ENCODE measurements around the gene YIF1A. TPM values are rescaled to one million over a fixed set of nuclear protein-coding genes. Genes with fewer than 3 reads are reported as not detected.
"Not testable (repeated sequence)": the region's sequence is repeated elsewhere in the genome, so short reads cannot be mapped to it uniquely, and the experiment has no call there.

The YIF1A gene
- total and polyA plus RNA-seq, 2 of the 4 experiments (the other 2 are of a cell fraction), result 128 to 207 TPM

DNA sequence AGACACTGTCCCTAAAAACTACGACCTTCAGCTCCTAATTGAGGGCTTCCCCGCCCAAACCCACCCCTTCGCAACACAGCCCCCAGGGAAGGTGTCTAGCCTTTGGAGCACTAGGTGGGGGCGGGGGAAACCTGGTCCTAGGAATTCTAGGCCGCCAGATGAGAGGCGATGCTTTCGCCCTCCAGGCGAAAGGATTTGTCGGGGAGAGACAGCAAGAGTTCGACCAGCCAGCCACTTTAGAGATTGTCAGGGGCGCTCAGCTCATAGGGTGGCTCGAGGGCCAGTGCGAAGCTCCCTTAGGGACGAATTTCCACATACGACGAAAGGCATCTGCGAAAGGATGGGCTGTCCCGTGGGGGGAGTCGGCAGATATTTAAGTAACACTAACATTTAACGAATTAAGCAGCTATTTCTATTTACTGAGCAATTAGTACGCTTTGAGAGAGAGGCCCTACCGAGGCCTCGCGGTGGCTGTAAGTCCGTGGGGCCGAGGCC is 22.6 kb upstream of the YIF1A start (continued):
- no peak for TF ChIP-seq RCOR1 (IDR thresholded peaks at IDR 0.05; ENCODE audit: insufficient replicate concordance, low read length)

GRCh38 chr11:66310803-66311440 is 22.0 kb upstream of the YIF1A start:
- H3K9ac ChIP-seq (ENCODE audit: low read depth, low read length); H2AK9ac ChIP-seq (replicated peaks; ENCODE audit: low read depth, low read length, poor library complexity); dilution Hi-C loops (cut with HindIII; ENCODE audit: low sequenced_read_pairs, unreplicated experiment); H3K27ac ChIP-seq (ENCODE audit: insufficient read depth, low read length); ATAC-seq (ENCODE audit: low read depth); H3K27me3 ChIP-seq (ENCODE audit: control insufficient read depth, insufficient read depth, low read length); H3K18ac ChIP-seq (ENCODE audit: low read depth, low read length); H3K56ac ChIP-seq (ENCODE audit: extremely low read depth, insufficient read depth, low read length); H3K36me3 ChIP-seq (ENCODE audit: control insufficient read depth, insufficient read depth, low read length); H2BK5ac ChIP-seq (ENCODE audit: low read depth, low read length, poor library complexity, severe bottlenecking); in situ Hi-C loops (cut with MboI; ENCODE audit: low sequenced_read_pairs); H2BK20ac ChIP-seq (ENCODE audit: low read depth, low read length); BruUV-seq (replicated peaks); H3K9me1 ChIP-seq (ENCODE audit: insufficient read depth, low read length); H3K4me3 ChIP-seq (ENCODE audit: insufficient read depth, low read depth, low read length); H2BK15ac ChIP-seq (ENCODE audit: low read depth, low read length); H2BK120ac ChIP-seq (ENCODE audit: low read depth, low read length); H3K14ac ChIP-seq (replicated peaks; ENCODE audit: low read depth, low read length); H3K4me2 ChIP-seq (ENCODE audit: low read depth, low read length); H4K91ac ChIP-seq (ENCODE audit: insufficient read depth, low read depth, low read length); H2AK5ac ChIP-seq (ENCODE audit: low read depth, low read length); H3K23ac ChIP-seq (ENCODE audit: low read depth, low read length); H4K8ac ChIP-seq (ENCODE audit: low read depth in 2 of 2, low read length in 2 of 2); DNase-seq; H3K9me3 ChIP-seq (ENCODE audit: control insufficient read depth, insufficient read depth, low read length); H3K4ac ChIP-seq (ENCODE audit: low read depth, low read length); H4K5ac ChIP-seq (ENCODE audit: low read depth, low read length); H2AFZ ChIP-seq (replicated peaks; ENCODE audit: low read length, poor library complexity): not testable (repeated sequence)
- ChIA-PET CTCF (interaction anchor here (0.5 to 2.4 kb wide), 12 partner anchors 11 to 123 kb away, joined by 3 to 17 read pairs (median 4); partner anchors contain the start of genes B4GAT1, BRMS1 and RIN1), POLR2A (ENCODE audit: unreplicated experiment) (interaction anchor here (0.7 to 2.6 kb wide), 4 partner anchors 18 to 487 kb away, joined by 3 to 23 read pairs (median 4); partner anchors contain the start of gene RIN1)
- WGBS, 2 experiments (ENCODE audit: extremely low coverage in 2 of 2, insufficient read length in 1 of 2), result 84% methylated on average over 5 of the region's 18 CpGs; no CpG with 5 or more reads in 1 of the 2 experiments
- peaks cover 12% of the 10 kb centered on the region for H3K4me1 ChIP-seq (ENCODE audit: control insufficient read depth, insufficient read depth, low read length)
- H3K79me1 ChIP-seq (ENCODE audit: low read depth in 1 of 2, low read length in 2 of 2), result peaks cover 0 to 24% of the 10 kb centered on the region in 2 experiments; a peak in 2 of 4 replicates
- H4K20me1 ChIP-seq (ENCODE audit: insufficient read depth, low read length), result peaks cover 30% of the 10 kb centered on the region
- intact Hi-C loops (cut with micrococcal nuclease), result loop anchor here (1.0 kb wide), 1 partner anchor 75 kb away; no protein-coding TSS in a partner anchor
